Erythroblast (primary cell): ENCODE results near the gene CDC42BPB.

Experiments
- GATA1 ChIP-seq: IDR thresholded peaks from 2 replicates; pipeline ENCODE4 v1.6.1; 2011; ENCODE audit warnings: low read depth, mild to moderate bottlenecking, control low read depth, low read length, moderate library complexity
- POLR2A ChIP-seq: IDR thresholded peaks from 2 replicates; pipeline ENCODE4 v1.6.1; 2011; ENCODE audit warnings: mild to moderate bottlenecking, low read length

DNA sequence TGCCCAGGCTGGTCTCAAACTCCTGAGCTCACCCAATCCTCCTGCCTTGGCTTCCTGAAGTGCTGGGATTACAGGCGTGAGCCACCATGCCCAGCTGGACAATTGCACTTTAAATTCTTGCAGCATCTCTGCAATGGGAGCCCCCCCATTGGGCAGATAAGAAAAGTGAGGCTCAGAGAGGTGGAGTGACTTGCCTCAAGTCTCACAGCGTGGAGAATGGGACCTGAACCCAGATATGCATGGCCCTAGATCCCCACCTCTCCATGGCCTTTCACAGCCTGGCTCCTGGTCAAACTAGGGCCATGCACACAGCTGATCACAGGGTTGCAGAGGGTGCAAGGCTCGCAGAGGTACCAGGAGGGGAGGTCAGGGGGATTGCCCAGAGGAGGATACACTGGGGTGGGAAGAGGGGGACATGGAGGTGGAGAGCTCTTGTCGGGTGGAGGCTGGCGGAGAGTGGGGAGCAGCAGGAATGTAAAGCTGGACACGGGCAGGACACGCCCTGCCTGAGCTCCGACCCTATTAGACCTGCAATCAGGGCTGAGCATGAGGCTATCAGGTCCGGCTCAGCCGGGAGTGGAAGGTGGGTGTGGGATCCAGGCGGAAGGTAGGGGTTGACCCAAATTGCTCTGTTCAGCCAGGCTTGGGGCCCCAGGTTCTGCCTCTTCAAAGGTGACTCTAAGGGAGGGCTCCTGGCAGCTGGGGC lies 44.1 kb upstream of the CDC42BPB start:
- no peak for TF ChIP-seq POLR2A
- no peak for TF ChIP-seq GATA1
